SK-N-MC (cell line): ENCODE measurements around the gene PVALEF.

Experiments
- DNase-seq: peaks from one replicate; pipeline ENCODE4 v3.0.0-alpha.2; 2011; ENCODE audit warnings: low read depth, low spot score
- H3K27ac ChIP-seq: fragments of 200-600 bp; sonication (generic); 2 replicates; pipeline ENCODE4 v1.5.1; 2016; ENCODE audit warnings: mixed run types
- H3K36me3 ChIP-seq: fragments of 200-600 bp; sonication (generic); 2 replicates; pipeline ENCODE4 v1.6.1; 2017; ENCODE audit warnings: antibody characterized with exemption, low read length, mixed read lengths; ENCODE audit not compliant: insufficient read depth
- H3K4me3 ChIP-seq: fragments of 200-600 bp; sonication (generic); 2 replicates; pipeline ENCODE4 v1.5.1; 2016
- H3K9ac ChIP-seq: fragments of 200-600 bp; sonication (generic); 2 replicates; pipeline ENCODE4 v1.8.0; 2017; ENCODE audit warnings: mixed run types, mixed read lengths; ENCODE audit not compliant: insufficient read length
- H3K9me3 ChIP-seq: fragments of 200-600 bp; sonication (generic); 2 replicates; pipeline ENCODE4 v1.6.1; 2017; ENCODE audit warnings: low read depth, mild to moderate bottlenecking, antibody characterized with exemption, low read length, moderate library complexity, mixed read lengths
- EZH2 ChIP-seq: fragments of 200-600 bp; sonication (generic); IDR thresholded peaks from one replicate; pipeline ENCODE4 v1.6.1; 2017; ENCODE audit warnings: antibody characterized with exemption
- FOXP2 ChIP-seq: optimal IDR thresholded peaks from 2 replicates; pipeline ENCODE3; 2011; ENCODE audit warnings: mild to moderate bottlenecking, moderate library complexity; ENCODE audit not compliant: insufficient read depth; ENCODE audit errors: extremely low read length, control extremely low read depth
- POLR2AphosphoS5 ChIP-seq: IDR thresholded peaks from 2 replicates; pipeline ENCODE4 v1.6.1; 2012; ENCODE audit warnings: mild to moderate bottlenecking, low read depth, low read length, borderline replicate concordance

The PVALEF gene

DNA sequence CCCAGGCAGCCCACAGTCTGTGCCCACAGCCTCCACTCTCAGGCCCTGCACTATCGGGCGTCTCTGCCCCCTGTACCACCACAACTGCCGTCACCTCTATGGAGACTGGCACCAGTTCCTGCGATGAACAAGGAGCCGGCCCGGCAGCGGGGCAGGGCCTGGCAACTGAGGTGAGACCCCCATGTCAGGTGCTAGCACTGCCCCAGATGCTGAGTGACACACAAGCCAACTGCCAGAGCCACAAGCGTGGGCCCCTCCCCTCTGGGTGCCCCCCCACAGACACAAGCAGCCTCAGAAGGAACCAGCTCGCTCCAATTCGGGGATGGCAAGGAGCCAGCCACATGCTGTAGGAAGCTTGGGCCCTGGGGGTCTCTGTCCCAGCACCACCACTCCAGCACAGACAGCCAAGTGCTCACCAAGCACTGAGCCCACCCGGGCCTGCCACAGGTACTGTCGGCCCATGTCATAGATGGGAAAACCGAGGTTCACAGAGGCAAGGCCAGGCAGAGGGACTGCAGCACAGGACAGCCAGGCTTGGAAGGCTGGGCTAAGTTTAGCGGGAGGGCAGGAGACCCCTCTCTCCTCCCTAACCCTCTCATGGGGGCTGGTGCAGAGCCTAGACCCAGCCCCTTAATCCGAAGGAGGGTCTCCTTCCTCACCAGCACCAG lies 1.5 kb upstream of the PVALEF start:
- H3K27ac ChIP-seq, result no peak overlapping the region; the same call in 1 of the 2 replicates
- no peak for TF ChIP-seq POLR2AphosphoS5
- no peak for TF ChIP-seq FOXP2
- no peak for TF ChIP-seq EZH2
- no peak overlapping the region for H3K4me3 ChIP-seq
- DNase-seq, result no peak
- no peak overlapping the region for H3K9ac ChIP-seq
- no peaks in the 10 kb centered on the region for H3K36me3 ChIP-seq
- H3K9me3 ChIP-seq, result no peaks in the 10 kb centered on the region

DNA sequence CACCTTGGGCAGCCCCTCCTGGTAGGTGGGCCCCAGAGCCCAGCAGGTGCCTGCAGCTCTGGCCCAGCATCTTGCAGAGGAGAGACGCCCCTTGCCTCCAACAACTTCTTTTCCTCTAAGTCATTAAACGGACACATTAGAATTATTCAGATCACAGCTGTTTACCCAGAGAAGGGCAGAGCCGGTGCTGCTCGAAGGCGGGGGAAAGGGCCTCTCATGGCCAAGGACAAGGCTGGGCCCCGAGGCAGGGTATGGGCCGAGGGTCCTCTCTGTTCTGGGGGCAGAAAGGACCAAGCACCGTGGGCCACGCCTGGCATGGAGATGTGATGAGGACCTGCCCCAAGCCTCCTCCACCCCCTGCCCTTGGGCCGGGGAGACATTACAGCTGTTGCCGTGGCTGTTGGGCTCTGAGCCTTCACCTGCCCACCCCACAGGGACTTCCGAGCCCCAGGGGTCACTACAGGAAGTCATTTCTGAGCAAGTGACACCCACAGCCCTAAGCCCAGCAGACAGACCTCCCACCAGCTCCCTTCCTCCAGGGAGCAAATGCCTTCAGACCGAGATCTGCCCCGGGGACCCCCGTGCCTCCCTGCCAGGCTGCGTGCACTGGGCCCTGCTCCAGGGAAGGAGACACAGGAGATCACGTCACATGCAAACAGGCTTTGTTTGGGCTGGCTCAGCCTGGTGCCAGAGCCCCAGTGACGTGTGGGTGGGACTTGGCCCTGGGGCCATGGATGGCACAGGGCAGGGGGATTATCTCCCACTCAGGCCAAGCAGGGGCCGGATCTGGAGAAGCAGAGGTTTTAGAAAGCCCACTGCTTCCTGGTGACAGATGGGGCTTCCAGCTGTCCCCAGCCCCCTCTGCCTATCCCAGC lies 699 bp upstream of the PVALEF start:
- no peak for TF ChIP-seq EZH2
- peak; percentile 22 for TF ChIP-seq FOXP2
- H3K4me3 ChIP-seq, result no peak overlapping the region

DNA sequence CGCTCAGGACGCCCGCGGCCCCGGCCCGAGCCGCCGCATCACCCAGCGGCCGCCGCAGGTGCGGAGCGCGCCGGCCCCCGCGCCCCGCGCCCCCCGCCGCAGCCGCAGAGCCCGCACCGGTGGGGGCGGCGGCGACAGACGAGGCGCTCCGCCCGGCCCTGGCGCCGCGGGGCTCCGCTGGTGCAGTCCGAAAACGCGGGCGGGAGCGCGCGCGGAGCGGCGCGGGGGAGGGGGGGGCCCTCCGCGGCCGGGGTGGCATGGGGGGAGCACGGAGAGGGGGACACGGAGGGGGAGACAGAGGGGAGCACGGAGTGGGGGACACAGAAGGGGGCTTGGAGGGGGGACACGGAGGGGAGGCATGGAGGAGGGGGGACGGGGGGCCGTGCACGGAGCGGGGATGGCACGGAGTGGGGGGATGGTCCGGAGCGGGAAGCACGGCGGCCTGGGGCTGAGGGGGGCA lies 756 bp downstream of the PVALEF start, which contains the start of gene AATK:
TSS of gene AATK (minus strand) at position 189 of the 460 bp plus-strand sequence. CDS start 229 bp downstream, outside the sequence.
- Histone ChIP-seq H3K9ac (no peak within 1 kb of the TSS), H3K36me3 (no peaks in the 10 kb centered on the region), H3K4me3 (no peak within 1 kb of the TSS), H3K9me3 (no peaks in the 10 kb centered on the region), H3K27ac (no peak within 1 kb of the TSS)
- DNase-seq, result no peak
- TF ChIP-seq FOXP2 (no peak), POLR2AphosphoS5 (no peak), EZH2 (no peak)

More for the DNA sequence above, 699 bp upstream of the PVALEF start:
- no peak for DNase-seq
- no peaks in the 10 kb centered on the region for H3K9me3 ChIP-seq
- H3K27ac ChIP-seq, result no peak overlapping the region; the same call in 1 of the 2 replicates
- no peaks in the 10 kb centered on the region for H3K36me3 ChIP-seq
- peak overlapping the region; percentile 32 for H3K9ac ChIP-seq

DNA sequence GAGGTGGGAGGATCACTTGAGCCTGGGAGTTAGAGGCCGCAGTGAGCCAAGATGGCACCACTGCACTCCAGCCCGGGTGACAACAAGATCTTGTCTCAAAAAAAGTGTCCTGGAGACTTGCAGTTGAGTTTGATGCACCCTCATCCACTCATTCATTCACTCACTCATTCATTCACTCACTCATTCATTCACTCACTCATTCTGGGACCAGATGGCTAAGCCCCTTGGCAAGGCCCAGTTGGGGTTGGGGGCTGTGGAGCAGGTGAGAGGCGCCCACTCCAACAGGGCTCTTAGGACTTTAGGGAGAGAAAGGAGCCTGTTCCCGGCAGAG lies 1.9 kb downstream of the PVALEF start:
- no peaks in the 10 kb centered on the region for H3K36me3 ChIP-seq
- no peak overlapping the region for H3K27ac ChIP-seq
- no peaks in the 10 kb centered on the region for H3K9me3 ChIP-seq
- DNase-seq, result no peak
- no peak overlapping the region for H3K4me3 ChIP-seq
- H3K9ac ChIP-seq, result no peak overlapping the region
- TF ChIP-seq EZH2, result no peak
- no peak for TF ChIP-seq POLR2AphosphoS5
- TF ChIP-seq FOXP2, result no peak

- Histone ChIP-seq H3K9ac (no peak overlapping the region), H3K36me3 (no peaks in the 10 kb centered on the region), H3K4me3 (no peak overlapping the region), H3K9me3 (no peaks in the 10 kb centered on the region), H3K27ac (no peak overlapping the region)
- TF ChIP-seq EZH2, result no peak
- TF ChIP-seq POLR2AphosphoS5, result no peak
- TF ChIP-seq FOXP2, result no peak
- no peak for DNase-seq
These were observed 2.3 kb downstream of the PVALEF start for GRCh38 chr17:81167638-81168037.

DNA sequence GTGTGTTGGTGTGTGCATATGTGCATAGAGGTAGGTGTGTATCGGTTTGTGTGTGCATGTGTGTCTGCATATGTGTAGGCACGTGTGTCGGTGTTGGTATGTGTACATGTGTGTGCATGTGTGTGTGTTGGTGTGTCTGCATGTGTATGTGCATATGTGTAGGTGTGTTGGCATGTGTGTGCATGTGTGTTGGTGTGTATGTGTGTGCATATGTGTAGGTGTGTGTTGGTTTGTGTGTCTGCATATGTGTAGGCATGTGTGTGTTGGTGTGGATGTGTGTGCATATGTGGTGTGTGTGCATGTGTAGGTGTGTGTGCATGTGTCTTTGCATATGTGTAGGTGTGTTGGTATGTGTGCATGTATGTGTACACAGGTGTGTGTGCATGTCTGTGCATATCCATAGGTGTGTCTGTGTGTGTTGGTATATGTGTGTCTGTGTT lies 4.6 kb downstream of the PVALEF start:
- no peak for DNase-seq
- no peak overlapping the region for H3K4me3 ChIP-seq
- H3K9ac ChIP-seq, result no peak overlapping the region
- no peaks in the 10 kb centered on the region for H3K36me3 ChIP-seq
- TF ChIP-seq POLR2AphosphoS5 (no peak), EZH2 (no peak), FOXP2 (no peak)
- no peak overlapping the region for H3K27ac ChIP-seq
- no peaks in the 10 kb centered on the region for H3K9me3 ChIP-seq

GRCh38 chr17:81170727-81171494 lies 5.6 kb downstream of the PVALEF start:
- Histone ChIP-seq H3K9ac (no peak overlapping the region), H3K9me3 (no peaks in the 10 kb centered on the region), H3K36me3 (no peaks in the 10 kb centered on the region), H3K27ac (no peak overlapping the region), H3K4me3 (no peak overlapping the region)
- TF ChIP-seq FOXP2 (no peak), POLR2AphosphoS5 (no peak), EZH2 (no peak)
- no peak for DNase-seq

- H3K9ac ChIP-seq, result no peak overlapping the region
- H3K36me3 ChIP-seq, result no peaks in the 10 kb centered on the region
- H3K4me3 ChIP-seq, result no peak overlapping the region
- no peaks in the 10 kb centered on the region for H3K9me3 ChIP-seq
- H3K27ac ChIP-seq, result no peak overlapping the region
- TF ChIP-seq EZH2 (no peak), POLR2AphosphoS5 (no peak), FOXP2 (no peak)
- no peak for DNase-seq
These were observed 6.6 kb downstream of the PVALEF start for GRCh38 chr17:81171941-81172340.
